Endothelial cell of umbilical vein (primary cell): ENCODE results near the gene DCLK2. TPM values are rescaled to one million over a fixed set of nuclear protein-coding genes. Genes with fewer than 3 reads are reported as not detected.

ENCODE experiments used
- BruUV-seq: library from RNA; stranded (reverse); fragments of 400-500 nt; replicated peaks from 2 replicates; lab custom pipeline; 2021; lab: Mats Ljungman, UMichigan
- CTCF ChIA-PET: fragments of 300-600, 350-600 bp; sonication (Branson Sonifier 250); formaldehyde crosslinking; loops from one replicate; lab custom pipeline; 2021; ENCODE audit warnings: antibody characterized with exemption, inconsistent platforms; lab: Charles Lee
- POLR2A ChIA-PET: fragments of 300-600, 350-600 bp; sonication (Branson Sonifier 250); formaldehyde crosslinking; loops from one replicate; lab custom pipeline; 2021; ENCODE audit warnings: antibody characterized with exemption, inconsistent platforms; lab: Charles Lee
- DNase-seq: peaks from one replicate; pipeline ENCODE4 v3.0.0-alpha.2; 2011; ENCODE audit warnings: low read depth, low spot score
- FAIRE-seq: peaks from 2 replicates; lab custom pipeline; 2011; peaks lifted over from hg19 to GRCh38; lab: Jason Lieb, UNC
- H2AFZ ChIP-seq: 2 replicates; pipeline ENCODE4 v1.6.0; 2012; ENCODE audit warnings: low read depth, low read length, control low read depth, inconsistent platforms
- H3K27ac ChIP-seq: 2 replicates; pipeline ENCODE4 v1.5.1; 2011; ENCODE audit warnings: low read depth, mild to moderate bottlenecking, control low read depth, low read length, moderate library complexity; ENCODE audit not compliant: insufficient read depth
- H3K27me3 ChIP-seq, 2 experiments: 2 replicates each; pipeline versions ENCODE4 v1.6.0 to v1.6.1; 2011; ENCODE audit warnings: low read length in 2 of 2, mixed read lengths in 1 of 2; ENCODE audit not compliant: control insufficient read depth in 2 of 2, insufficient read depth in 2 of 2
- H3K36me3 ChIP-seq, 2 experiments: 2 replicates in 1 of 2; 3 replicates in 1 of 2; pipeline ENCODE4 v1.5.1; 2011; ENCODE audit warnings: low read length in 2 of 2, mild to moderate bottlenecking in 1 of 2, moderate library complexity in 1 of 2; ENCODE audit not compliant: control insufficient read depth in 2 of 2, insufficient read depth in 2 of 2; ENCODE audit errors: extremely low read depth in 1 of 2
- H3K4me1 ChIP-seq: 3 replicates; pipeline ENCODE4 v1.5.1; 2011; ENCODE audit warnings: mild to moderate bottlenecking, low read length; ENCODE audit not compliant: control insufficient read depth, insufficient read depth; ENCODE audit errors: extremely low read depth
- H3K4me2 ChIP-seq: 2 replicates; pipeline ENCODE4 v1.6.1; 2011; ENCODE audit warnings: low read length, control low read depth, mixed read lengths; ENCODE audit not compliant: insufficient read depth
- H3K4me3 ChIP-seq, 3 experiments: fragments of 200-600 bp in 1 of 3; sonication (generic), shearing (Covaris generic) in 1 of 3; replicated peaks in 1 of 3; 2 replicates each; pipeline ENCODE4 v1.5.1; 2011 to 2016; ENCODE audit warnings: control low read depth in 3 of 3, low read length in 3 of 3, mild to moderate bottlenecking in 2 of 3, inconsistent platforms in 1 of 3, low read depth in 1 of 3, moderate library complexity in 1 of 3; ENCODE audit not compliant: insufficient read depth in 1 of 3
- H3K79me2 ChIP-seq: 2 replicates; pipeline ENCODE4 v1.6.0; 2012; ENCODE audit warnings: low read length, inconsistent platforms; ENCODE audit not compliant: control insufficient read depth, insufficient read depth
- H3K9ac ChIP-seq: replicated peaks from 2 replicates; pipeline ENCODE3; 2011; ENCODE audit warnings: low read length, control low read depth; ENCODE audit not compliant: insufficient read depth; ENCODE audit errors: extremely low read depth
- H3K9me1 ChIP-seq: replicated peaks from 3 replicates; pipeline ENCODE4 v1.6.0; 2011; ENCODE audit warnings: mild to moderate bottlenecking, low read length; ENCODE audit not compliant: control insufficient read depth, insufficient read depth; ENCODE audit errors: extremely low read depth
- H3K9me3 ChIP-seq: replicated peaks from 2 replicates; pipeline ENCODE4 v1.5.1; 2012; ENCODE audit warnings: low read length, inconsistent platforms; ENCODE audit not compliant: control insufficient read depth, insufficient read depth
- H4K20me1 ChIP-seq: replicated peaks from 2 replicates; pipeline ENCODE3; 2011; ENCODE audit warnings: mild to moderate bottlenecking, low read length; ENCODE audit not compliant: control insufficient read depth, insufficient read depth; ENCODE audit errors: extremely low read depth
- CTCF ChIP-seq, 2 donors: IDR thresholded peaks; 1 replicate in 1 of 2; 2 replicates in 1 of 2; pipeline ENCODE4 v1.5.1; 2011; ENCODE audit warnings: low read length in 2 of 2, mild to moderate bottlenecking in 2 of 2, moderate library complexity in 2 of 2, control low read depth in 1 of 2, inconsistent platforms in 1 of 2, low read depth in 1 of 2; ENCODE audit not compliant: insufficient read depth in 1 of 2; ENCODE audit errors: extremely low read depth in 1 of 2
- EZH2 ChIP-seq: IDR thresholded peaks from 2 replicates; pipeline ENCODE4 v1.6.1; 2012; ENCODE audit warnings: borderline replicate concordance, low read depth, mild to moderate bottlenecking, moderate library complexity, low read length, inconsistent platforms; ENCODE audit not compliant: severe bottlenecking
- FOS ChIP-seq: IDR thresholded peaks from 2 replicates; pipeline ENCODE4 v1.6.1; 2011; ENCODE audit warnings: mild to moderate bottlenecking, low read length, moderate library complexity, borderline replicate concordance; ENCODE audit not compliant: insufficient read depth
- GATA2 ChIP-seq: IDR thresholded peaks from 2 replicates; pipeline ENCODE4 v1.7.0; 2011; ENCODE audit warnings: low read depth, mild to moderate bottlenecking, moderate library complexity, mixed read lengths, low read length; ENCODE audit not compliant: insufficient read length, insufficient read depth
- JUN ChIP-seq: IDR thresholded peaks from 2 replicates; pipeline ENCODE4 v1.6.1; 2011; ENCODE audit warnings: borderline replicate concordance, low read depth; ENCODE audit not compliant: insufficient read length, insufficient read depth
- MAX ChIP-seq: IDR thresholded peaks from 2 replicates; pipeline ENCODE4 v1.6.1; 2011; ENCODE audit not compliant: insufficient read depth, insufficient read length
- MYC ChIP-seq: IDR thresholded peaks from one replicate; pipeline ENCODE4 v1.6.1; 2011; ENCODE audit warnings: mild to moderate bottlenecking, low read depth, low read length
- POLR2A ChIP-seq: IDR thresholded peaks from 2 replicates; pipeline ENCODE4 v1.6.1; 2012; ENCODE audit warnings: low read depth, mild to moderate bottlenecking, control low read depth, low read length
- POLR2AphosphoS5 ChIP-seq: IDR thresholded peaks from 2 replicates; pipeline ENCODE4 v1.6.1; 2012; ENCODE audit warnings: low read depth, mild to moderate bottlenecking, control low read depth, low read length, moderate library complexity; ENCODE audit not compliant: insufficient read depth
- dilution Hi-C: fragments of 300-500 bp; cut with MboI; formaldehyde crosslinking; loops from one replicate; pipeline ENCODE4 v1.15.0; 2019; ENCODE audit warnings: low sequenced_read_pairs; ENCODE audit not compliant: extremely low pct_ligation_motif_present
- intact Hi-C: fragments of 100-400 bp; cut with micrococcal nuclease; formaldehyde crosslinking; loops from one replicate; pipeline ENCODE4 v1.10.0; 2022
- polyA plus RNA-seq, 4 experiments: library from polyadenylated mRNA; depleted of rRNA in 3 of 4; stranded (reverse) in 3 of 4; unstranded in 1 of 4; fragments of >200 nt; gene quantifications; 2 replicates each; pipeline versions ENCODE4 v1.2.1 to v1.2.3, GENCODE V29; 2011 to 2012; ENCODE audit warnings: missing spikeins in 1 of 4
- total RNA-seq: library from RNA; stranded (reverse); gene quantifications from 2 replicates; pipeline ENCODE4 v1.2.3, GENCODE V29; 2021

The DCLK2 gene
- total and polyA plus RNA-seq, 2 donors (not counting 3 experiments of a cell fraction or from before 2014, with no cell fraction given): 1.7 to 4.7 TPM

GRCh38 chr4:150082241-150082640 is 4.0 kb downstream of the DCLK2 start:
- ChIA-PET CTCF (interaction anchor here (0.9 to 1.1 kb wide), 2 partner anchors 71 to 127 kb away, joined by 3 read pairs; no protein-coding TSS in a partner anchor), POLR2A (interaction anchor here (0.7 kb wide), 1 partner anchor 14 kb away, joined by 4 read pairs; no protein-coding TSS in a partner anchor)
- H3K9me3 ChIP-seq: no peaks in the 10 kb centered on the region
- no peak for DNase-seq
- no peak overlapping the region for H3K9ac ChIP-seq
- H2AFZ ChIP-seq: no peak overlapping the region
- no peak overlapping the region for H3K4me3 ChIP-seq
- H3K27ac ChIP-seq: no peak overlapping the region
- H3K4me2 ChIP-seq: no peak overlapping the region
- dilution Hi-C loops (no loop called here), intact Hi-C loops (no loop called here)
- no peak for TF ChIP-seq POLR2AphosphoS5
- TF ChIP-seq GATA2: no peak
- TF ChIP-seq CTCF (IDR thresholded peaks at IDR 0.05; ENCODE audit: extremely low read depth in 1 of 2, insufficient read depth in 1 of 2, low read depth in 1 of 2, low read length in 2 of 2): no peak
- TF ChIP-seq POLR2A: no peak
- TF ChIP-seq MAX: no peak
- no peak for TF ChIP-seq MYC
- no peak for TF ChIP-seq JUN
- no peak for TF ChIP-seq FOS
- no peak for TF ChIP-seq EZH2
- BruUV-seq: no TSS peak
- peaks cover 9% of the 10 kb centered on the region for H3K4me1 ChIP-seq
- H3K27me3 ChIP-seq: no peaks in the 10 kb centered on the region
- peaks cover 4% of the 10 kb centered on the region for H4K20me1 ChIP-seq
- H3K79me2 ChIP-seq: no peaks in the 10 kb centered on the region
- no peaks in the 10 kb centered on the region for H3K36me3 ChIP-seq
- H3K9me1 ChIP-seq: no peaks in the 10 kb centered on the region
- peak; percentile 43 for FAIRE-seq
